GM23338 (cell line): ENCODE results near the gene ECPAS. TPM values are rescaled to one million over a fixed set of nuclear protein-coding genes. Genes with fewer than 3 reads are reported as not detected.

ENCODE experiments used
- ATAC-seq: fragments of 200-7000 bp; cut with Tn5 transposase; 3 replicates; pipeline ENCODE4 v1.9.1; 2020
- DNase-seq: peaks from one replicate; pipeline ENCODE4 v3.0.0-alpha.2; 2015; ENCODE audit warnings: low spot score
- H2AFZ ChIP-seq: fragments of 200-600 bp; sonication (generic); 2 replicates; pipeline ENCODE4 v1.8.0; 2016; ENCODE audit warnings: antibody characterized with exemption, mild to moderate bottlenecking, moderate library complexity
- H3F3A ChIP-seq: fragments of 200-600 bp; sonication (generic); replicated peaks from 2 replicates; pipeline ENCODE4 v1.8.0; 2017; ENCODE audit warnings: antibody characterized with exemption, mixed run types, low read depth
- H3K27ac ChIP-seq: fragments of 200-600 bp; sonication (generic); 2 replicates; pipeline ENCODE4 v1.6.1; 2016; ENCODE audit warnings: low read depth
- H3K27me3 ChIP-seq: fragments of 200-600 bp; sonication (generic); 2 replicates; pipeline ENCODE4 v1.8.0; 2016; ENCODE audit warnings: mild to moderate bottlenecking, mixed run types, moderate library complexity; ENCODE audit not compliant: insufficient read depth
- H3K36me3 ChIP-seq: fragments of 200-600 bp; sonication (generic); 2 replicates; pipeline ENCODE4 v1.8.0; 2016; ENCODE audit warnings: mild to moderate bottlenecking; ENCODE audit not compliant: insufficient read depth
- H3K4me1 ChIP-seq: fragments of 200-600 bp; sonication (generic); 2 replicates; pipeline ENCODE4 v1.8.0; 2016; ENCODE audit warnings: mild to moderate bottlenecking, moderate library complexity; ENCODE audit not compliant: insufficient read depth
- H3K4me2 ChIP-seq: fragments of 200-600 bp; sonication (generic); 2 replicates; pipeline ENCODE4 v1.7.1; 2017; ENCODE audit warnings: mixed run types
- H3K4me3 ChIP-seq: fragments of 200-600 bp; sonication (generic); 2 replicates; pipeline ENCODE4 v1.6.1; 2016; ENCODE audit warnings: mixed run types
- H3K79me2 ChIP-seq: fragments of 200-600 bp; sonication (generic); replicated peaks from 2 replicates; pipeline ENCODE4 v1.8.0; 2017; ENCODE audit warnings: mild to moderate bottlenecking; ENCODE audit not compliant: insufficient read depth
- H3K9me2 ChIP-seq: fragments of 200-600 bp; sonication (generic); 2 replicates; pipeline ENCODE4 v1.8.0; 2017; ENCODE audit not compliant: insufficient read depth
- H4K20me1 ChIP-seq: fragments of 200-600 bp; sonication (generic); replicated peaks from 2 replicates; pipeline ENCODE4 v1.8.0; 2017; ENCODE audit warnings: mild to moderate bottlenecking; ENCODE audit not compliant: insufficient read depth
- H3K27ac Mint-ChIP-seq: 2 replicates; pipeline ENCODE4 v1.8.0; 2020; ENCODE audit warnings: inconsistent platforms, mild to moderate bottlenecking, moderate library complexity, mixed read lengths
- H3K27me3 Mint-ChIP-seq: 3 replicates; pipeline ENCODE4 v1.8.0; 2022; ENCODE audit warnings: low read depth, mild to moderate bottlenecking, moderate library complexity, mixed read lengths, inconsistent platforms; ENCODE audit not compliant: insufficient read depth, poor library complexity
- H3K36me3 Mint-ChIP-seq: 3 replicates; pipeline ENCODE4 v1.8.0; 2021; ENCODE audit warnings: low read depth, mild to moderate bottlenecking, inconsistent platforms, moderate library complexity, mixed read lengths
- H3K4me1 Mint-ChIP-seq: 3 replicates; pipeline ENCODE4 v1.8.0; 2020; ENCODE audit warnings: mild to moderate bottlenecking, inconsistent platforms, mixed read lengths
- H3K4me3 Mint-ChIP-seq: 3 replicates; pipeline ENCODE4 v1.8.0; 2021; ENCODE audit warnings: moderate library complexity, mild to moderate bottlenecking, inconsistent platforms, mixed read lengths
- H3K9me3 Mint-ChIP-seq: 3 replicates; pipeline ENCODE4 v1.8.0; 2020; ENCODE audit warnings: moderate library complexity, mild to moderate bottlenecking, inconsistent platforms, mixed read lengths
- CREB1 ChIP-seq: fragments of 250-450 bp; sonication (Bioruptor Pico); IDR thresholded peaks from 2 replicates; pipeline ENCODE4 v1.5.0; 2020; ENCODE audit warnings: low read depth, mild to moderate bottlenecking, moderate library complexity
- EZH2 ChIP-seq: fragments of 200-600 bp; sonication (generic); IDR thresholded peaks from one replicate; pipeline ENCODE4 v1.8.0; 2017; ENCODE audit warnings: antibody characterized with exemption, mild to moderate bottlenecking, low read depth; ENCODE audit not compliant: unreplicated experiment
- NANOG ChIP-seq: IDR thresholded peaks from 2 replicates; pipeline ENCODE4 v1.6.1; 2016; ENCODE audit warnings: antibody characterized with exemption, borderline replicate concordance
- POLR2AphosphoS5 ChIP-seq: IDR thresholded peaks from 2 replicates; pipeline ENCODE4 v1.6.1; 2016; ENCODE audit warnings: antibody characterized with exemption, low read depth
- REST ChIP-seq: IDR thresholded peaks from one replicate; pipeline ENCODE4 v1.6.1; 2018; ENCODE audit warnings: antibody characterized with exemption; ENCODE audit not compliant: unreplicated experiment
- STAT1 ChIP-seq: IDR thresholded peaks from one replicate; pipeline ENCODE4 v1.6.1; 2016; ENCODE audit warnings: antibody characterized with exemption; ENCODE audit not compliant: unreplicated experiment
- ZNF114 ChIP-seq: fragments of 250-450 bp; sonication (Bioruptor Pico); IDR thresholded peaks from 2 replicates; pipeline ENCODE4 v1.5.0; 2020; ENCODE audit warnings: mild to moderate bottlenecking, moderate library complexity
- polyA plus RNA-seq: library from polyadenylated mRNA; unstranded; fragments of >200 nt; fragmentation: Nextera tagmentation; extraction: Ambion mirVana; gene quantifications from 2 replicates; pipeline ENCODE4 v1.2.1, GENCODE V29; 2016
- total RNA-seq: library from RNA; depleted of rRNA; stranded (reverse); fragments of >200 nt; shearing (Covaris generic); gene quantifications from 2 replicates; pipeline ENCODE4 v1.2.3, GENCODE V29; 2014
- TF ChIP-seq, protein P1 (sequence below): IDR thresholded peaks from 2 replicates; pipeline ENCODE4 v1.6.1; 2016; ENCODE audit warnings: antibody characterized with exemption

The ECPAS gene
- total and polyA plus RNA-seq, 2 experiments from 2014 or later = 51.4 to 104 TPM

- TF ChIP-seq REST (no peak), CREB1 (CRISPR knock-in tag) (no peak)
Measured at GRCh38 chr9:111524731-111525055, 40.5 kb upstream of the ECPAS start (continued).

GRCh38 chr9:111516061-111516465, 31.9 kb upstream of the ECPAS start:
- Histone ChIP-seq H4K20me1 (no peaks in the 10 kb centered on the region), H3K9me2 (no peaks in the 10 kb centered on the region), H3K27ac (no peak overlapping the region), H3K36me3 (peaks cover 3% of the 10 kb centered on the region; the same call in 1 of the 2 replicates), H3K4me2 (no peak overlapping the region), H3K79me2 (no peaks in the 10 kb centered on the region), H3K4me3 (no peak overlapping the region), H3F3A (no peaks in the 10 kb centered on the region), H3K4me1 (no peaks in the 10 kb centered on the region), H2AFZ (0 out of 2 replicates have a peak overlapping the region, but pooled peaks have one; percentile 0), H3K27me3 (no peaks in the 10 kb centered on the region)
- peak; percentile 76 for ATAC-seq
- no peak for TF ChIP-seq ZNF114 (CRISPR knock-in tag)
- peak; percentile 55; the same call in 1 of the 2 replicates for TF ChIP-seq POLR2AphosphoS5
- no peak for TF ChIP-seq STAT1
- DNase-seq = peak; percentile 52
- peaks cover 8% of the 10 kb centered on the region; the same call in 2 of the 3 replicates for H3K4me1 Mint-ChIP-seq
- H3K9me3 Mint-ChIP-seq = peaks cover 23% of the 10 kb centered on the region
- peaks cover 17% of the 10 kb centered on the region for H3K36me3 Mint-ChIP-seq
- peaks cover 16% of the 10 kb centered on the region for H3K27me3 Mint-ChIP-seq
- H3K27ac Mint-ChIP-seq = peak overlapping the region; percentile 31; the same call in 1 of the 2 replicates
- no peak overlapping the region for H3K4me3 Mint-ChIP-seq

- Mint-ChIP-seq H3K4me3 (no peak overlapping the region), H3K27me3 (peaks cover 15% of the 10 kb centered on the region), H3K4me1 (peaks cover 4% of the 10 kb centered on the region; the same call in 2 of the 3 replicates), H3K9me3 (peaks cover 33% of the 10 kb centered on the region), H3K36me3 (peaks cover 25% of the 10 kb centered on the region), H3K27ac (no peak overlapping the region)
- no peaks in the 10 kb centered on the region for H3K79me2 ChIP-seq
- no peaks in the 10 kb centered on the region for H3K4me1 ChIP-seq
- H3K4me2 ChIP-seq = no peak overlapping the region
- H2AFZ ChIP-seq = no peak overlapping the region
- no peaks in the 10 kb centered on the region for H3F3A ChIP-seq
- DNase-seq = no peak
- no peak overlapping the region for H3K4me3 ChIP-seq
- ATAC-seq = no peak
- no peak overlapping the region for H3K27ac ChIP-seq
- no peaks in the 10 kb centered on the region for H4K20me1 ChIP-seq
- no peaks in the 10 kb centered on the region for H3K27me3 ChIP-seq
- no peaks in the 10 kb centered on the region for H3K9me2 ChIP-seq
- H3K36me3 ChIP-seq = peaks cover 8% of the 10 kb centered on the region; the same call in 1 of the 2 replicates
- TF ChIP-seq REST (no peak), ZNF114 (CRISPR knock-in tag) (no peak), NANOG (no peak), EZH2 (no peak), STAT1 (no peak)
- TF ChIP-seq, protein P1, sequence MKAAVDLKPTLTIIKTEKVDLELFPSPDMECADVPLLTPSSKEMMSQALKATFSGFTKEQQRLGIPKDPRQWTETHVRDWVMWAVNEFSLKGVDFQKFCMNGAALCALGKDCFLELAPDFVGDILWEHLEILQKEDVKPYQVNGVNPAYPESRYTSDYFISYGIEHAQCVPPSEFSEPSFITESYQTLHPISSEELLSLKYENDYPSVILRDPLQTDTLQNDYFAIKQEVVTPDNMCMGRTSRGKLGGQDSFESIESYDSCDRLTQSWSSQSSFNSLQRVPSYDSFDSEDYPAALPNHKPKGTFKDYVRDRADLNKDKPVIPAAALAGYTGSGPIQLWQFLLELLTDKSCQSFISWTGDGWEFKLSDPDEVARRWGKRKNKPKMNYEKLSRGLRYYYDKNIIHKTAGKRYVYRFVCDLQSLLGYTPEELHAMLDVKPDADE = no peak
Measured at GRCh38 chr9:111514967-111515366, 30.8 kb upstream of the ECPAS start.
